Esophagus muscularis mucosa (tissue), 4 donors: ENCODE data around the gene CSAD. TPM values are rescaled to one million over a fixed set of nuclear protein-coding genes. Genes with fewer than 3 reads are reported as not detected.

Experiments
- DNase-seq: peaks from one replicate; pipeline ENCODE4 v3.0.0-alpha.2; 2017; ENCODE audit errors: extremely low spot score
- H3K27ac ChIP-seq, 4 donors: fragments of 200-600 bp; sonication (generic); replicated peaks in 1 of 4; 1 replicate in 3 of 4; 2 replicates in 1 of 4; pipeline ENCODE4 v1.5.1; 2016 to 2019; ENCODE audit warnings: mild to moderate bottlenecking in 1 of 4
- H3K27me3 ChIP-seq, 4 donors: fragments of 200-600 bp; sonication (generic); one replicate each; pipeline versions ENCODE4 v1.5.1 to v1.6.0; 2016 to 2019
- H3K36me3 ChIP-seq, 4 donors: fragments of 200-600 bp; sonication (generic); one replicate each; pipeline ENCODE4 v1.5.1; 2016 to 2019
- H3K4me1 ChIP-seq, 4 donors: fragments of 200-600 bp; sonication (generic); one replicate each; pipeline ENCODE4 v1.5.1; 2016 to 2019
- H3K4me3 ChIP-seq, 4 donors: fragments of 200-600 bp; sonication (generic); 1 replicate in 2 of 4; 2 replicates in 2 of 4; pipeline ENCODE4 v1.5.1; 2016 to 2019; ENCODE audit warnings: mild to moderate bottlenecking in 4 of 4, moderate library complexity in 1 of 4
- H3K9me3 ChIP-seq, 4 donors: fragments of 200-600 bp; sonication (generic); 1 replicate in 3 of 4; 2 replicates in 1 of 4; pipeline ENCODE4 v1.5.1; 2016 to 2019
- EP300 ChIP-seq: sonication (generic); formaldehyde crosslinking; IDR thresholded peaks from one replicate; pipeline ENCODE4 v1.6.1; 2017; ENCODE audit warnings: antibody characterized with exemption
- POLR2A ChIP-seq: fragments of 450-650 bp; IDR thresholded peaks from one replicate; pipeline ENCODE4 v1.6.1; 2017; ENCODE audit warnings: antibody characterized with exemption, moderate library complexity, mild to moderate bottlenecking, low read depth
- POLR2AphosphoS5 ChIP-seq, 2 donors: sonication (generic); formaldehyde crosslinking; IDR thresholded peaks; one replicate each; pipeline ENCODE4 v1.6.1; 2017; ENCODE audit warnings: antibody characterized with exemption in 2 of 2
- WGBS: methylation state at CpG from one replicate; pipeline ENCODE4 v1.1.5; 2018; 5-methylcytosine and 5-hydroxymethylcytosine counted together
- intact Hi-C: fragments of 100-400 bp; cut with DNase I; formaldehyde crosslinking; loops from one replicate; pipeline ENCODE4 v1.15.1; 2023
- total RNA-seq, 4 donors: library from RNA; depleted of rRNA; stranded (reverse); fragments of >200 nt; gene quantifications; one replicate each; pipeline versions ENCODE4 v1.1.0 to v1.2.1, GENCODE V29; 2016
- TF ChIP-seq, protein P1 (sequence below), 3 experiments: fragments of 200-600 bp in 2 of 3; fragments of 450-650 bp in 1 of 3; sonication (generic) in 2 of 3; IDR thresholded peaks; one replicate each; pipeline ENCODE4 v1.5.1; 2017 to 2019; ENCODE audit warnings: antibody characterized with exemption in 3 of 3, mild to moderate bottlenecking in 2 of 3, moderate library complexity in 1 of 3

CSAD gene
- total RNA-seq, 4 donors from 2014 or later = 10.8 to 27.8 (median 15.0) TPM

DNA sequence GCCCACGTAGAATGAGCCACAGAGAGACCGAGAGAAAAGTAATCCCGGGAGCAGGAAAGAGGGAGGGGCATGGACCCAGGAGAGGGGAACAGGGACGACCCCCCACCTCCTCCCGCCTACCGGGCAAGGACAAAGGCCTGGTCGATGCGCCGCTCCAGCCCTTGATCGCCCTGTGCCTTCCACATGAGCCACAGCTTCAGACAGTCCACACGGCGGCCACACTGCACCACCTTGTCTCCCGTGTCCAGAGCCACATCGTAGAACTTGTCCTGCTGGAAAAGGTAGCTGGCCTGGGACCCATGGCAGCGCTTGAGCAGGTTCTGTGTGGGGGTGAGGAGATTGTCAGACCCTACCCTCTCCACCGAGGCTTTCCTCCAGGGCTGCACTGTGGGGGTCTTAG is 20.7 kb downstream of the CSAD start:
- no peak for DNase-seq
- WGBS = 87% methylated on average over 16 of the region's 16 CpGs
- Histone ChIP-seq H3K4me3 (no peak overlapping the region), H3K9me3 (no peaks in the 10 kb centered on the region), H3K27ac (peak overlapping the region in 3 of 4 donors; percentile 54 to 78 (median 69)), H3K36me3 (peaks cover 0 to 26% (median 12%) of the 10 kb centered on the region in 4 donors), H3K27me3 (no peaks in the 10 kb centered on the region), H3K4me1 (peaks cover 4 to 46% (median 35%) of the 10 kb centered on the region in 4 donors)
- intact Hi-C loops = loop anchor here (2.0 to 10.0 kb wide), 2 partner anchors 31 to 85 kb away; partner anchors contain the start of gene SPRYD3
- TF ChIP-seq, protein P1, sequence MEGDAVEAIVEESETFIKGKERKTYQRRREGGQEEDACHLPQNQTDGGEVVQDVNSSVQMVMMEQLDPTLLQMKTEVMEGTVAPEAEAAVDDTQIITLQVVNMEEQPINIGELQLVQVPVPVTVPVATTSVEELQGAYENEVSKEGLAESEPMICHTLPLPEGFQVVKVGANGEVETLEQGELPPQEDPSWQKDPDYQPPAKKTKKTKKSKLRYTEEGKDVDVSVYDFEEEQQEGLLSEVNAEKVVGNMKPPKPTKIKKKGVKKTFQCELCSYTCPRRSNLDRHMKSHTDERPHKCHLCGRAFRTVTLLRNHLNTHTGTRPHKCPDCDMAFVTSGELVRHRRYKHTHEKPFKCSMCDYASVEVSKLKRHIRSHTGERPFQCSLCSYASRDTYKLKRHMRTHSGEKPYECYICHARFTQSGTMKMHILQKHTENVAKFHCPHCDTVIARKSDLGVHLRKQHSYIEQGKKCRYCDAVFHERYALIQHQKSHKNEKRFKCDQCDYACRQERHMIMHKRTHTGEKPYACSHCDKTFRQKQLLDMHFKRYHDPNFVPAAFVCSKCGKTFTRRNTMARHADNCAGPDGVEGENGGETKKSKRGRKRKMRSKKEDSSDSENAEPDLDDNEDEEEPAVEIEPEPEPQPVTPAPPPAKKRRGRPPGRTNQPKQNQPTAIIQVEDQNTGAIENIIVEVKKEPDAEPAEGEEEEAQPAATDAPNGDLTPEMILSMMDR (IDR thresholded peaks at IDR 0.05) = no peak
- no peak for TF ChIP-seq POLR2AphosphoS5 (IDR thresholded peaks at IDR 0.05)
- TF ChIP-seq EP300 = no peak
- TF ChIP-seq POLR2A = no peak

DNA sequence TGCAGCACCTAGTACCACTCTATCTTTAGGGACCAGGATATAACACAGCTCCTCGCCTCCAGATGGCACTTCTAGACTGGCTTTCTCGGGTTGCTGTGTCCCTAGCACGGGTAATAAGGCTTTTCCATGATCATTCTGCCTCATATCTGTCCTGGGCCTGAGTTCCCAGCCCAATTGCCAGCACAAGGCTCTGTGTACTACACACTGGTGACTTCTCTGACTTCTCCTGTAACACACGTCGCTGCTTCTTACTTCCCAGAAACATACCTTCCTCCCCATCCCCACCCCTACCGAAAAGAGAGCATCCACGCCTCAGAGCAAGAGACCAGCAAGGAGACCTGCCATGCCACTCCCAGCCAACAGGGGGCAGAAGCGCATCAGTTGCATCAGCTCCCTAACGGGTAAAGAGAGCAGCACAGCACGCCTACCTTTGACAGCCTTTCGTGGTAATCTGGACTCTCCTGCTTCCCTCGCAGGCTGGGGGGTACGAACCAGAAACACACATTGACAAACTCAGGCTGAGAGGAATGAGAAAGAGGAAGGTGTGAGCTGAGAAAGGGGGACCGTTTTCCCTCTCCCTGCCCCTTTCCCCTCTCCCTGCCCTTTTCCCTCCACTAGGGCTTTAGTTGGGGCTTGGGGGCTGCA is 21.4 kb downstream of the CSAD start:
- DNase-seq = peak; percentile 97
- Histone ChIP-seq H3K27ac (peak overlapping the region; percentile 54 to 78 (median 72)), H3K9me3 (no peaks in the 10 kb centered on the region), H3K27me3 (no peaks in the 10 kb centered on the region), H3K4me1 (peaks cover 4 to 51% (median 37%) of the 10 kb centered on the region in 4 donors), H3K36me3 (peaks cover 0 to 24% (median 12%) of the 10 kb centered on the region in 4 donors), H3K4me3 (no peak overlapping the region)
- intact Hi-C loops = loop anchor here (2.0 to 10.0 kb wide), 2 partner anchors 31 to 85 kb away; partner anchors contain the start of gene SPRYD3
- TF ChIP-seq, protein P1 (IDR thresholded peaks at IDR 0.05) = peak in 2 of 3 experiments; percentile 93 to 99
- TF ChIP-seq EP300 = no peak
- TF ChIP-seq POLR2A = no peak
- TF ChIP-seq POLR2AphosphoS5 (IDR thresholded peaks at IDR 0.05) = peak; percentile 9 to 68
- whole genome bisulfite sequencing = 13% methylated on average over 13 of the region's 14 CpGs

- intact Hi-C loops = loop anchor here (5.0 to 10.0 kb wide), 2 partner anchors 35 to 78 kb away; partner anchors contain the start of gene SPRYD3
- TF ChIP-seq POLR2AphosphoS5 (IDR thresholded peaks at IDR 0.05) = no peak
- no peak for TF ChIP-seq POLR2A
- TF ChIP-seq EP300 = no peak
- TF ChIP-seq, protein P1 (IDR thresholded peaks at IDR 0.05) = no peak
- no peak for DNase-seq
- Histone ChIP-seq H3K9me3 (no peaks in the 10 kb centered on the region), H3K27ac (no peak overlapping the region), H3K4me3 (no peak overlapping the region), H3K27me3 (no peaks in the 10 kb centered on the region), H3K4me1 (peaks cover 0 to 37% (median 17%) of the 10 kb centered on the region in 4 donors), H3K36me3 (no peaks in the 10 kb centered on the region)
Measured at GRCh38 chr12:53152390-53152789, 28.3 kb downstream of the CSAD start.

- no peak for TF ChIP-seq POLR2AphosphoS5 (IDR thresholded peaks at IDR 0.05)
- Histone ChIP-seq H3K4me1 (peaks cover 0 to 25% (median 12%) of the 10 kb centered on the region in 4 donors), H3K9me3 (no peaks in the 10 kb centered on the region), H3K27me3 (no peaks in the 10 kb centered on the region), H3K36me3 (no peaks in the 10 kb centered on the region), H3K4me3 (no peak overlapping the region), H3K27ac (no peak overlapping the region)
- 90% methylated on average over 6 of the region's 6 CpGs for WGBS
- intact Hi-C loops = loop anchor here (5.0 to 10.0 kb wide), 2 partner anchors 34 to 76 kb away; partner anchors contain the start of gene SPRYD3
- DNase-seq = no peak
Measured at GRCh38 chr12:53151039-53151438, 29.7 kb downstream of the CSAD start.

DNA sequence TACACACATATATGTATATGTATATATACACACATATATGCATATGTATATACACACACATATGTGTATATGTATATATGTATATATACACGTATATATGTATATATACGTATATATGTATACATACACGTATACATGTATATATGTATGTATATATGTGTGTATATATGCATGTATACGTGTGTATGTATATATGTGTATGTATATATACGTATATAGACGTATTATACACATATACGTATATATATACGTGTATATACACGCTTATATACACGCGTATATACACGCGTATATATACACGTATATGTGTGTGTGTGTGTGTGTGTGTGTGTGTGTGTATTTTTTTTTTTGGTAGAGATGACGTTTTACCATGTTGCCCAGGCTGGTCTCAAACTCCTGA is 33.1 kb downstream of the CSAD start:
- DNase-seq = no peak
- Histone ChIP-seq H3K4me1 (peaks cover 0 to 11% (median 0%) of the 10 kb centered on the region in 4 donors), H3K36me3 (no peaks in the 10 kb centered on the region), H3K27ac (no peak overlapping the region), H3K9me3 (no peaks in the 10 kb centered on the region), H3K27me3 (no peaks in the 10 kb centered on the region), H3K4me3 (no peak overlapping the region)
- 90% methylated on average over 15 of the region's 15 CpGs for WGBS
- intact Hi-C loops = no loop called here
- TF ChIP-seq POLR2A = no peak
- no peak for TF ChIP-seq EP300
- no peak for TF ChIP-seq POLR2AphosphoS5 (IDR thresholded peaks at IDR 0.05)
- TF ChIP-seq, protein P1 (IDR thresholded peaks at IDR 0.05) = no peak
